Measurements from ENCODE around the gene MCC.

Gene MCC

DNA sequence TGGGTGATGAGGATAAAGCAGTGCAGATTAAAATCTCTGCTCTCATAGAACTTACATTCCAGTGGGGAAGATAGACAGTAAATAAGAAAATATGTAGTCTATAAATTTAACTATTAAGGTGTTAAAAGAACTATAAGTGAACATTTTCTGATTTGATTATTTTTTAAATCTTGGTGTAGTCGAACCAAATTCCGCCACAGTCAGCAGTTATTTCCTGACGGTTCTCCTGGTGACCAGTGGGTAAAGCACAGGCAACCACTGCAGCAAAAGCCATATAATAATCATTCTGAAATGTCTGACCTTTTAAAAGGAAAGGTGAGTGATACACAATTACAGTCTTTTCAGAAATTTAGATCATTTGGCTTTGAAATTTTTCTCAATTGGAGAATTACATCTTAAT is 484.5 kb downstream of the MCC start:
- TF ChIP-seq POLR2AphosphoS5 (IDR thresholded peaks at IDR 0.05; ENCODE audit: low read depth, low read length) (no peak), REST (IDR thresholded peaks at IDR 0.05; ENCODE audit: insufficient read depth in 1 of 2, low read depth in 2 of 2, low read length in 2 of 2) (no peak), TAF1 (IDR thresholded peaks at IDR 0.05; ENCODE audit: borderline replicate concordance, insufficient read depth, low read length) (no peak), FOXP2 (optimal IDR thresholded peaks at IDR 0.05; ENCODE audit: borderline replicate concordance, extremely low read depth, extremely low read length, insufficient read depth) (no peak), SIN3A (IDR thresholded peaks at IDR 0.05; ENCODE audit: borderline replicate concordance, insufficient read depth, low read length) (no peak)

GRCh38 chr5:113002423-113002822 is 485.8 kb downstream of the MCC start:
- TF ChIP-seq POLR2AphosphoS5 (IDR thresholded peaks at IDR 0.05; ENCODE audit: low read depth, low read length) (no peak), SIN3A (IDR thresholded peaks at IDR 0.05; ENCODE audit: borderline replicate concordance, insufficient read depth, low read length) (no peak), REST (IDR thresholded peaks at IDR 0.05; ENCODE audit: insufficient read depth in 1 of 2, low read depth in 2 of 2, low read length in 2 of 2) (no peak)

DNA sequence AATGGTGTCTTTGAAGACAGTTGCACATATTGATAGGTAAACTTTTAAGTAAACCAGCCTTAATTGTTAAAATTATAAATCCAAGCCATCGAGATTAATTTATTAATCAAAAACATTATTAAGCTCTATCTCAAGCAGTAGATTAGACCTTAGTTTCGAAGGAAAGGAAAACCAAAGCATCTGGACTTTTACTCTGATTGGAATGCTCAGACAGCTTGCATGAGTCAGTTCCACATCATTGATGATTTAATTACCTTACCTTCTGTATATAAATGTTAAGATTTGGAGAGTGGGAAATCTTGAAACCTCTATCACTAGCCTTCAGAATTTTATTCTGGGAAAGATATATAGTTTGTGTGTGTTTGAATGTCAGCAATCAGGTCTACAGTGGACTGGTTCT is 487.8 kb downstream of the MCC start:
- no peak for TF ChIP-seq REST (IDR thresholded peaks at IDR 0.05; ENCODE audit: insufficient read depth in 1 of 2, low read depth in 2 of 2, low read length in 2 of 2)
- TF ChIP-seq FOXP2 (optimal IDR thresholded peaks at IDR 0.05; ENCODE audit: borderline replicate concordance, extremely low read depth, extremely low read length, insufficient read depth): no peak
- no peak for TF ChIP-seq POLR2AphosphoS5 (IDR thresholded peaks at IDR 0.05; ENCODE audit: low read depth, low read length)

GRCh38 chr5:112998296-112998695 is 490.0 kb downstream of the MCC start:
- TF ChIP-seq FOXP2 (optimal IDR thresholded peaks at IDR 0.05; ENCODE audit: borderline replicate concordance, extremely low read depth, extremely low read length, insufficient read depth) (no peak), REST (IDR thresholded peaks at IDR 0.05; ENCODE audit: insufficient read depth in 1 of 2, low read depth in 2 of 2, low read length in 2 of 2) (no peak), TAF1 (IDR thresholded peaks at IDR 0.05; ENCODE audit: borderline replicate concordance, insufficient read depth, low read length) (no peak), SIN3A (IDR thresholded peaks at IDR 0.05; ENCODE audit: borderline replicate concordance, insufficient read depth, low read length) (no peak), POLR2AphosphoS5 (IDR thresholded peaks at IDR 0.05; ENCODE audit: low read depth, low read length) (no peak)

- TF ChIP-seq TAF1 (IDR thresholded peaks at IDR 0.05; ENCODE audit: borderline replicate concordance, insufficient read depth, low read length) (no peak), SIN3A (IDR thresholded peaks at IDR 0.05; ENCODE audit: borderline replicate concordance, insufficient read depth, low read length) (no peak), FOXP2 (optimal IDR thresholded peaks at IDR 0.05; ENCODE audit: borderline replicate concordance, extremely low read depth, extremely low read length, insufficient read depth) (no peak), POLR2AphosphoS5 (IDR thresholded peaks at IDR 0.05; ENCODE audit: low read depth, low read length) (no peak), REST (IDR thresholded peaks at IDR 0.05; ENCODE audit: insufficient read depth in 1 of 2, low read depth in 2 of 2, low read length in 2 of 2) (no peak)
These were observed 491.4 kb downstream of the MCC start for GRCh38 chr5:112996830-112997374.
